Measurements from ENCODE around the gene BTRC.
"Not testable (repeated sequence)": the region's sequence is repeated elsewhere in the genome, so short reads cannot be mapped to it uniquely, and the experiment has no call there.

BTRC gene

DNA sequence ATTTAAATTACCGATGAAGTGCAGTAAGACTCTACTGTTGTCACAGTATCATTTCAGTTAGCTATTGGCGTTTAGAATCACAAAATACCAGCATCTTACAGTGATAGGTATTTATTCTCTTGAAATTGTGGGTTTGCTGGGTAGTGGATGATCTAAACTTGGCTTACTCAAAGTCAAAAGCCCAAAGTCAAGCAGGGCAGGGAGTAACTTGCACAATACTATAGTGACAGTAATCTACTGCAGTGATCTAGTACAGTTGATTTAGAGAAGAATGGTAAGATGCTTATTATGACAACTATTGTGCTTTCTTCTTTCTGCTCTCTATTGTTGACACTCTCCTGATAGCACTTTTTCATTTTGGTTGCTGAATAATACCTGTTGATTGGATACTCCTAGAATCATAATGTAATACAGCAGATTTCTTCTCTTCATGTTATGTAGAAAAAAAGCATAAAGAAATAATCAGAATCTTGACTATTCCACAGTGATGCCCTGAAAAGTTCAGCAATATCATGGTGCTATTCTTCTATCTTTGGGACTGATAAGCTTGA is 10.0 kb downstream of the BTRC start:
- Mint-ChIP-seq H3K27ac (no peak overlapping the region), H3K9me3 (no peaks in the 10 kb centered on the region), H3K36me3 (ENCODE audit: low read depth) (peaks cover 27% of the 10 kb centered on the region), H3K27me3 (ENCODE audit: low read depth, poor library complexity) (no peaks in the 10 kb centered on the region), H3K4me1 (peaks cover 7% of the 10 kb centered on the region), H3K4me3 (no peak overlapping the region)
- TF ChIP-seq, protein P1, sequence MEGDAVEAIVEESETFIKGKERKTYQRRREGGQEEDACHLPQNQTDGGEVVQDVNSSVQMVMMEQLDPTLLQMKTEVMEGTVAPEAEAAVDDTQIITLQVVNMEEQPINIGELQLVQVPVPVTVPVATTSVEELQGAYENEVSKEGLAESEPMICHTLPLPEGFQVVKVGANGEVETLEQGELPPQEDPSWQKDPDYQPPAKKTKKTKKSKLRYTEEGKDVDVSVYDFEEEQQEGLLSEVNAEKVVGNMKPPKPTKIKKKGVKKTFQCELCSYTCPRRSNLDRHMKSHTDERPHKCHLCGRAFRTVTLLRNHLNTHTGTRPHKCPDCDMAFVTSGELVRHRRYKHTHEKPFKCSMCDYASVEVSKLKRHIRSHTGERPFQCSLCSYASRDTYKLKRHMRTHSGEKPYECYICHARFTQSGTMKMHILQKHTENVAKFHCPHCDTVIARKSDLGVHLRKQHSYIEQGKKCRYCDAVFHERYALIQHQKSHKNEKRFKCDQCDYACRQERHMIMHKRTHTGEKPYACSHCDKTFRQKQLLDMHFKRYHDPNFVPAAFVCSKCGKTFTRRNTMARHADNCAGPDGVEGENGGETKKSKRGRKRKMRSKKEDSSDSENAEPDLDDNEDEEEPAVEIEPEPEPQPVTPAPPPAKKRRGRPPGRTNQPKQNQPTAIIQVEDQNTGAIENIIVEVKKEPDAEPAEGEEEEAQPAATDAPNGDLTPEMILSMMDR (IDR thresholded peaks at IDR 0.05) = no peak
- DNase-seq = no peak

DNA sequence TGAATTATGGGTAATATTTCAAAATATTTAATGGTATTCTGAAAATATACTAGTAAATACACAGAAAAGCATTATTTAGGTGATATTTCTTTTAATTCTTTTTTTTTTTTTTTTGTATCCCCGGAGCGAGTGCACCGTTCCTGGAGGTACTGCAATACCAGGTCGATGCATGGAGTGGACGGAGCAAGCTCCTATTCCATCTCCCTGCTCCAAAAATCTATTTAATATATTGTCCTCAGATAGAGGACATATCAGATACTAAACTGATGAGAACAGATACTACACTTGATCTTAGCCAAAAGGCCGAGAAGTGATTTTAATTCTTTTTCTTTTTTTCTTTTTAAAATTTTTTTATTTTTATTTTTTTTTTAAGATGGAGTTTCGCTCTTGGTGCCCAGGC is 10.8 kb downstream of the BTRC start:
- Mint-ChIP-seq H3K4me3 (no peak overlapping the region), H3K4me1 (peaks cover 7% of the 10 kb centered on the region), H3K9me3 (peaks cover 5% of the 10 kb centered on the region), H3K27ac (no peak overlapping the region), H3K27me3 (ENCODE audit: low read depth, poor library complexity) (no peaks in the 10 kb centered on the region), H3K36me3 (ENCODE audit: low read depth) (peaks cover 34% of the 10 kb centered on the region)
- no peak for DNase-seq
- TF ChIP-seq, protein P1 (IDR thresholded peaks at IDR 0.05) = no peak

DNA sequence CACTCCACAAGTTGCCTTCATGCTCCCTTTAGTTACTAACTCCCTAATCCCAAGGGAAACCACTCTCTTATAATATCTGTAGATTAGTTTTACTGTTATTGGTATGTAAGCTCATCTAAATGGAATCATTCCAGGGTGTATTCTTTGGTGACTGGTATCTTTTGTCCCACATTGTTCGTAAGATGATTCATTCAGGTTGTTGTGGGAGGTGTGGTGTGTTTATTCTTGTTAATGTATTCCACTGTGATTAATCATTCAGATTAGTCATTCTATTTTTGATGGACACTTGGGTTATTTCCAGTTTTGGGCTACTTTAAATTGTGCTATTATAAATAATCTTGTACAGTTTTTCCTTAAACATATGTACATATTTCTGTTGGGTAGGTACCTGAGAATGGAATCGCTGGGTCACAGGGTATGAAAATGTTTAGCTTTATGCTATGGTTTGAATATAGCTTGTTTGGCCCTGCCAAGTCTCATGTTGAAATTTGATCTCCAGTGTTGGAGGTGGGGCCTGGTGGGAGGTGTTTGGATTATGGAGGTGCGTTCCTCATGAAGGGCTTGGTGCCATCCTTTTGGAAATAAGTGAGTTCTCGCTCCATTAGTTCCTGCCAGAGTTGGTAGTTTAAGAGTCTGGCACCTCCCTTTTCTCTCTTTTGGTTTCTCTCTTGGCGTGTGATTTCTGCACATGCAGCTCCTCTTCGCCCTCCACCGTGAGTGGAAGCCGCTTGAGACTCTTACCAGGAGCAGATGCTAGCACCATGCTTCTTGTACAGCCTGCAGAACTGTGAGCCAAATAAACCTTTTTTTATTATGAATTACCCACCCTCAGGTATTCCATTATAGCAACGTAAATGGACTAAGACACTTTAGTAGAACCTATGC is 13.8 kb downstream of the BTRC start:
- peaks cover 2% of the 10 kb centered on the region for H3K27me3 Mint-ChIP-seq (ENCODE audit: low read depth, poor library complexity)
- peaks cover 7% of the 10 kb centered on the region for H3K9me3 Mint-ChIP-seq
- DNase-seq = no peak
- H3K36me3 Mint-ChIP-seq (ENCODE audit: low read depth) = peaks cover 44% of the 10 kb centered on the region
- H3K27ac Mint-ChIP-seq = peak overlapping the region; percentile 29
- no peak overlapping the region for H3K4me3 Mint-ChIP-seq
- TF ChIP-seq, protein P1 (IDR thresholded peaks at IDR 0.05) = no peak
- peaks cover 7% of the 10 kb centered on the region for H3K4me1 Mint-ChIP-seq

DNA sequence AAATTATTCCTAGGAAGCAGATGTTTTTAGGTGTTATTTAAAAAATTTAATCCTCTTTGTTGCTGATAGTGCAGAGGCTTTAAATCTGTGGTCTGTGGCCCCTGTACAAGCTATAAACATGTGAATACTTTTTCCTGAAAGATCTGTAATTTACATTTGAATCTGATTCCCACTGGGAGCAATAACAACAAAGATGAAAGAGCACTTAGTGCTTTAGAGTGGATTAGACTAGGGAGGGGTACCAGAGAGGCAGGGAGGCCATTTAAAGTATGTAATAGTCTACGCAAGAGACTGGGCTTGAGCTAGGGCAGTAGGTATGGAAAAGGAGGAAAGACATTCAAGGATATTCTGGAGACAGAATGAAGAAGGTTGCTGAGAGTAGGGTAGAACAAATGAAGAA is 19.1 kb downstream of the BTRC start:
- no peak for DNase-seq
- Mint-ChIP-seq H3K36me3 (ENCODE audit: low read depth) (peaks cover 56% of the 10 kb centered on the region), H3K27ac (no peak overlapping the region), H3K4me3 (no peak overlapping the region), H3K9me3 (peaks cover 14% of the 10 kb centered on the region), H3K4me1 (peaks cover 2% of the 10 kb centered on the region), H3K27me3 (ENCODE audit: low read depth, poor library complexity) (peaks cover 2% of the 10 kb centered on the region)
- TF ChIP-seq, protein P1 (IDR thresholded peaks at IDR 0.05) = no peak

DNA sequence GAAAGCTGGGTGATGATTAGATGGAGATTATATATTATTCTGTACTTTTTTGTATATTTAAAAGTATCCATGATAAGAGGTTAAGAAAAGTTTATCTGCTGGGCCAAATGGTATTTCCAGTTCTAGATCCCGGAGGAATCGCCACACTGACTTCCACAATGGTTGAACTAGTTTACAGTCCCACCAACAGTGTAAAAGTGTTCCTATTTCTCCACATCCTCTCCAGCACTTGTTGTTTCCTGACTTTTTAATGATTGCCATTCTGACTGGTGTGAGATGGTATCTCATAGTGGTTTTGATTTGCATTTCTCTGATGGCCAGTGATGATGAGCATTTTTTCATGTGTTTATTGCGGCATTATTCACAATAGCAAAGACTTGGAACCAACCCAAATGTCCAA is 20.0 kb downstream of the BTRC start:
- H3K27ac Mint-ChIP-seq; H3K27me3 Mint-ChIP-seq (ENCODE audit: low read depth, poor library complexity); H3K4me1 Mint-ChIP-seq; H3K4me3 Mint-ChIP-seq; DNase-seq: not testable (repeated sequence)
- Mint-ChIP-seq H3K36me3 (ENCODE audit: low read depth) (peaks cover 47% of the 10 kb centered on the region), H3K9me3 (peaks cover 14% of the 10 kb centered on the region)

DNA sequence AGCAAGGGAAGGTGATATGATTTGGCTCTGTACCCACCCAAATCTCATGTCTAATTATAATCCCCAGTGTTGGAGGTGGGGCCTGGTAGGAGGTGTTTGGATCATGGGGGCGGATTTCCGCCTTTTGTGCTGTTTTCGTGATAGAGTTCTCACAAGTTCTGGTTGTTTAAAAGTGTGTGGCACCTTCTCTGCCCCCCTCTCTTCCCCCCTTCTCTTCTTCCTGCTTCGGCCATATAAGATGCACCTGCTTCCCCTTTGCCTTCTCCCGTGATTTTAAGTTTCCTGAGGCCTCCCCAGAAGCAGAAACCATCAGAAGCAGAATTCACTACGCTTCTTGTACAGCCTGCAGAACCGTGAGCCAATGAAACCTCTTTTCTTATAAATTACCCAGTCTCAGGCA is 21.1 kb downstream of the BTRC start:
- Mint-ChIP-seq H3K27ac (no peak overlapping the region), H3K4me3 (no peak overlapping the region), H3K27me3 (ENCODE audit: low read depth, poor library complexity) (peaks cover 2% of the 10 kb centered on the region), H3K4me1 (no peaks in the 10 kb centered on the region), H3K36me3 (ENCODE audit: low read depth) (peaks cover 36% of the 10 kb centered on the region), H3K9me3 (peaks cover 7% of the 10 kb centered on the region)
- TF ChIP-seq, protein P1 (IDR thresholded peaks at IDR 0.05) = no peak
- DNase-seq = no peak
